ENCODE data around the gene OGDH.
"Not testable (repeated sequence)": the region's sequence is repeated elsewhere in the genome, so short reads cannot be mapped to it uniquely, and the experiment has no call there.

Gene OGDH

GRCh38 chr7:44590910-44591309 is 15.5 kb upstream of the OGDH start:
- H3K36me3 ChIP-seq (ENCODE audit: control insufficient read depth in 1 of 2, insufficient read depth in 2 of 2, low read depth in 1 of 2, low read length in 2 of 2) = no peaks in the 10 kb centered on the region
- WGBS = 80% methylated on average over 1 of the region's 1 CpG
- no peak overlapping the region for H3K4me3 ChIP-seq (ENCODE audit: insufficient read depth in 1 of 2, low read depth in 1 of 2, low read length in 2 of 2)

GRCh38 chr7:44595934-44596635 is 10.3 kb upstream of the OGDH start:
- Histone ChIP-seq H2BK120ac (ENCODE audit: low read depth, low read length) (no peak overlapping the region), H2BK15ac (ENCODE audit: low read depth, poor library complexity, severe bottlenecking) (no peak overlapping the region), H3K9me3 (ENCODE audit: control insufficient read depth, low read length) (no peaks in the 10 kb centered on the region), H3K79me1 (replicated peaks; ENCODE audit: low read length, poor library complexity, severe bottlenecking) (no peaks in the 10 kb centered on the region), H4K8ac (ENCODE audit: low read length) (no peak overlapping the region), H2AK5ac (ENCODE audit: low read length, severe bottlenecking) (no peak overlapping the region), H3K27me3 (ENCODE audit: control insufficient read depth in 1 of 2, insufficient read depth in 1 of 2, low read length in 2 of 2) (peaks cover 0 to 5% of the 10 kb centered on the region in 2 experiments), H3K4me1 (ENCODE audit: control insufficient read depth, insufficient read depth, low read depth, low read length) (peaks cover 5% of the 10 kb centered on the region), H2AFZ (ENCODE audit: low read depth, low read length) (no peak overlapping the region), H3K18ac (ENCODE audit: low read depth in 1 of 2, low read length in 2 of 2) (no peak overlapping the region), H3K14ac (ENCODE audit: low read length in 2 of 2) (no peak overlapping the region), H2BK12ac (ENCODE audit: low read length in 2 of 2) (no peak overlapping the region), H3K4ac (ENCODE audit: low read depth in 1 of 2, low read length in 2 of 2) (no peak overlapping the region), H3K36me3 (ENCODE audit: control insufficient read depth in 1 of 2, insufficient read depth in 2 of 2, low read depth in 1 of 2, low read length in 2 of 2) (no peaks in the 10 kb centered on the region), H3K4me2 (ENCODE audit: low read length, poor library complexity, severe bottlenecking) (no peak overlapping the region), H4K91ac (ENCODE audit: low read length) (no peak overlapping the region), H3K27ac (ENCODE audit: low read length, poor library complexity, severe bottlenecking) (peak overlapping the region; percentile 13), H3K4me3 (ENCODE audit: insufficient read depth in 1 of 2, low read depth in 1 of 2, low read length in 2 of 2) (no peak overlapping the region), H3K23ac (ENCODE audit: low read length in 2 of 2) (no peak overlapping the region), H3K9ac (ENCODE audit: low read length) (no peak overlapping the region), H2BK5ac (ENCODE audit: low read depth, low read length, poor library complexity, severe bottlenecking) (no peak overlapping the region)
- WGBS = 76% methylated on average over 5 of the region's 5 CpGs
- DNase-seq = peak; percentile 34

More at GRCh38 chr7:44590910-44591309, 15.5 kb upstream of the OGDH start:
- no peak for DNase-seq
- H3K27ac ChIP-seq (ENCODE audit: low read length, poor library complexity, severe bottlenecking) = no peak overlapping the region
- H2BK15ac ChIP-seq (ENCODE audit: low read depth, poor library complexity, severe bottlenecking) = no peak overlapping the region
- no peak overlapping the region for H3K18ac ChIP-seq (ENCODE audit: low read depth in 1 of 2, low read length in 2 of 2)
- no peak overlapping the region for H2BK120ac ChIP-seq (ENCODE audit: low read depth, low read length)
- H3K27me3 ChIP-seq (ENCODE audit: control insufficient read depth in 1 of 2, insufficient read depth in 1 of 2, low read length in 2 of 2) = no peaks in the 10 kb centered on the region
- H3K9me3 ChIP-seq (ENCODE audit: control insufficient read depth, low read length) = no peaks in the 10 kb centered on the region
- H4K91ac ChIP-seq (ENCODE audit: low read length) = no peak overlapping the region
- H2AK5ac ChIP-seq (ENCODE audit: low read length, severe bottlenecking) = no peak overlapping the region
- H3K9ac ChIP-seq (ENCODE audit: low read length) = no peak overlapping the region
- no peak overlapping the region for H3K14ac ChIP-seq (ENCODE audit: low read length in 2 of 2)
- H2BK5ac ChIP-seq (ENCODE audit: low read depth, low read length, poor library complexity, severe bottlenecking) = no peak overlapping the region
- H2AFZ ChIP-seq (ENCODE audit: low read depth, low read length) = no peak overlapping the region
- H4K8ac ChIP-seq (ENCODE audit: low read length) = no peak overlapping the region
- H3K4ac ChIP-seq (ENCODE audit: low read depth in 1 of 2, low read length in 2 of 2) = no peak overlapping the region
- no peak overlapping the region for H3K23ac ChIP-seq (ENCODE audit: low read length in 2 of 2)
- H2BK12ac ChIP-seq (ENCODE audit: low read length in 2 of 2) = no peak overlapping the region
- no peak overlapping the region for H3K4me2 ChIP-seq (ENCODE audit: low read length, poor library complexity, severe bottlenecking)
- no peaks in the 10 kb centered on the region for H3K79me1 ChIP-seq (replicated peaks; ENCODE audit: low read length, poor library complexity, severe bottlenecking)
- H3K4me1 ChIP-seq (ENCODE audit: control insufficient read depth, insufficient read depth, low read depth, low read length) = peaks cover 3% of the 10 kb centered on the region

DNA sequence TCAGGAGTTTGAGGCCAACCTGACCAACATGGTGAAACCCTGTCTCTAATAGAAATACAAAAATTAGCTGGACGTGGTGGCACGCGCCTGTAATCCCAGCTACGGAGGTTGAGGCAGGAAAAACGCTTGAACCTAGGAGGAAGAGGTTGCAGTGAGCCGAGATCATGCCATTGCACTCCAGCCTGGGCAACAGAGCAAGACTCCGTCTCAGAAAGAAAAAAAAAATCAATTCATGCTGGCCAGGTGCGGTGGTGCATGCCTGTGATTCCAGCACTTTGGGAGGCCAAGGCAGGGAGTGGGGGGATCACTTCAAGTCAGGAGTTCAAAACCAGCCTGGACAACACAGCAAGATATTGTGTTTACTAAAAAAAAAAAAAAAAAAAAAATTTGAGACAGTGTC is 9.2 kb upstream of the OGDH start:
- H2AFZ ChIP-seq (ENCODE audit: low read depth, low read length); H3K4ac ChIP-seq (ENCODE audit: low read depth in 1 of 2, low read length in 2 of 2); H3K4me2 ChIP-seq (ENCODE audit: low read length, poor library complexity, severe bottlenecking); H2BK120ac ChIP-seq (ENCODE audit: low read depth, low read length); H3K4me1 ChIP-seq (ENCODE audit: control insufficient read depth, insufficient read depth, low read depth, low read length); H3K14ac ChIP-seq (ENCODE audit: low read length in 2 of 2); H3K36me3 ChIP-seq (ENCODE audit: control insufficient read depth in 1 of 2, insufficient read depth in 2 of 2, low read depth in 1 of 2, low read length in 2 of 2); H3K9me3 ChIP-seq (ENCODE audit: control insufficient read depth, low read length); H2BK5ac ChIP-seq (ENCODE audit: low read depth, low read length, poor library complexity, severe bottlenecking); H3K9ac ChIP-seq (ENCODE audit: low read length); H2BK15ac ChIP-seq (ENCODE audit: low read depth, poor library complexity, severe bottlenecking); H3K23ac ChIP-seq (ENCODE audit: low read length in 2 of 2); H3K4me3 ChIP-seq (ENCODE audit: insufficient read depth in 1 of 2, low read depth in 1 of 2, low read length in 2 of 2); H3K27ac ChIP-seq (ENCODE audit: low read length, poor library complexity, severe bottlenecking); DNase-seq; H4K8ac ChIP-seq (ENCODE audit: low read length); H2BK12ac ChIP-seq (ENCODE audit: low read length in 2 of 2); H2AK5ac ChIP-seq (ENCODE audit: low read length, severe bottlenecking); H3K27me3 ChIP-seq (ENCODE audit: control insufficient read depth in 1 of 2, insufficient read depth in 1 of 2, low read length in 2 of 2); H3K79me1 ChIP-seq (replicated peaks; ENCODE audit: low read length, poor library complexity, severe bottlenecking); H3K18ac ChIP-seq (ENCODE audit: low read depth in 1 of 2, low read length in 2 of 2): not testable (repeated sequence)
- H4K91ac ChIP-seq (ENCODE audit: low read length) = peak overlapping the region; percentile 34
- 92% methylated on average over 7 of the region's 8 CpGs for WGBS

- Histone ChIP-seq H4K91ac (ENCODE audit: low read length) (no peak overlapping the region), H2BK12ac (ENCODE audit: low read length in 2 of 2) (no peak overlapping the region), H3K4me1 (ENCODE audit: control insufficient read depth, insufficient read depth, low read depth, low read length) (peaks cover 5% of the 10 kb centered on the region), H3K4me3 (ENCODE audit: insufficient read depth in 1 of 2, low read depth in 1 of 2, low read length in 2 of 2) (no peak overlapping the region), H4K8ac (ENCODE audit: low read length) (no peak overlapping the region), H3K79me1 (replicated peaks; ENCODE audit: low read length, poor library complexity, severe bottlenecking) (no peaks in the 10 kb centered on the region), H3K9ac (ENCODE audit: low read length) (no peak overlapping the region), H2BK120ac (ENCODE audit: low read depth, low read length) (no peak overlapping the region), H3K23ac (ENCODE audit: low read length in 2 of 2) (no peak overlapping the region), H3K36me3 (ENCODE audit: control insufficient read depth in 1 of 2, insufficient read depth in 2 of 2, low read depth in 1 of 2, low read length in 2 of 2) (no peaks in the 10 kb centered on the region), H2BK15ac (ENCODE audit: low read depth, poor library complexity, severe bottlenecking) (no peak overlapping the region), H3K4me2 (ENCODE audit: low read length, poor library complexity, severe bottlenecking) (no peak overlapping the region), H2AFZ (ENCODE audit: low read depth, low read length) (no peak overlapping the region), H3K14ac (ENCODE audit: low read length in 2 of 2) (no peak overlapping the region), H2BK5ac (ENCODE audit: low read depth, low read length, poor library complexity, severe bottlenecking) (no peak overlapping the region), H3K27ac (ENCODE audit: low read length, poor library complexity, severe bottlenecking) (no peak overlapping the region), H3K18ac (ENCODE audit: low read depth in 1 of 2, low read length in 2 of 2) (no peak overlapping the region), H3K4ac (ENCODE audit: low read depth in 1 of 2, low read length in 2 of 2) (no peak overlapping the region), H3K27me3 (ENCODE audit: control insufficient read depth in 1 of 2, insufficient read depth in 1 of 2, low read length in 2 of 2) (peaks cover 0 to 8% of the 10 kb centered on the region in 2 experiments), H3K9me3 (ENCODE audit: control insufficient read depth, low read length) (no peaks in the 10 kb centered on the region), H2AK5ac (ENCODE audit: low read length, severe bottlenecking) (no peak overlapping the region)
- 78% methylated on average over 3 of the region's 3 CpGs for WGBS
- DNase-seq = no peak
These were observed 7.2 kb upstream of the OGDH start for GRCh38 chr7:44599222-44599621.

Data from mesenchymal stem cell (in vitro differentiated cells and primary cell).